Effector CD4-positive, alpha-beta T cell (primary cell): ENCODE measurements around the gene TOP3A.
"Not testable (repeated sequence)": the region's sequence is repeated elsewhere in the genome, so short reads cannot be mapped to it uniquely, and the experiment has no call there.

Experiments used
- DNase-seq: peaks from one replicate; pipeline ENCODE4 v3.0.0-alpha.2; 2020

Gene TOP3A

DNA sequence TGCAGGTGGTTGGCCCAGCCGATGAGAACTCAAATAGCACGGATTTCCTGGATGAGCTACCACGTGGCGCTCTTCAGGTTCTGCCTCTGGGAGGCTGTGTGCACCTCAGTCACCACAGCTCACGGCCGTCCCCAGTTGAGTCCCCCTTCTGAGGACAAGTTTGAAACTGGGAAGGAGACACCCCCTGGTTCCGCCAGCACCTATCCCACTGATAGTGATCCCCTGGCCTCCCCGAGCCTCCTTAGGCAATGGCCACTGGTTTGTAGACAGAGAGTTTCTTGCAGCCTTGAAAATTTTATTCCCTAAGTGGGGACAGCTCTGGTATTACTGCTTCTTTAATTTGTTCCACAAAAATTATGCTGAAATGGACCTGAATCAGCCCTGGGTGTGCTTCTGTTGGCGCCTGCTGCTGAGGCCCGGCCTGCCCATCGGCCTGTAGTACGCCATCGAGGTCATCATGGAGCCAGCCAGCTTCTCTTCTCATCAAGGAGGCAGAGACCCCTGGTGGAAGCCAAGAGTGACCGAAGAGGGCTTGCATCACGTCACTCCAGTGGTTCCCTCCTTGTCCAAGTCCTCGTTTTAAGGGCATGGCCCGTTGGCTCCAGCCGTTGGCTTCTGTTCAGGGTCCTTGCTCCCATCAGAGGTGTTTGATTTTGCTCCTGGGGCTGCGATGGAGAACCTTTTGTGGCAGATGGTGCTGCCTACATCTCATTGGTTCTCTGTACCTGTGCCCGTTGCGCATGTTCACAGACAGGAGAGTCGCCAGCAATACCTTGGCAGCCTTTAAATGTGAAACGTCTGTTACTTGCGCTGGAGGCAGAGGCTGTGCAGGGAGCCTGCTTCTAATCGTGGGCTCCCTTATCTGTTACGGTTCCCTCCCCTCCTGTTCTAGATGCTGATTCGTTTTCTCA, 9.6 kb upstream of the TOP3A start:
- DNase-seq: no peak

DNA sequence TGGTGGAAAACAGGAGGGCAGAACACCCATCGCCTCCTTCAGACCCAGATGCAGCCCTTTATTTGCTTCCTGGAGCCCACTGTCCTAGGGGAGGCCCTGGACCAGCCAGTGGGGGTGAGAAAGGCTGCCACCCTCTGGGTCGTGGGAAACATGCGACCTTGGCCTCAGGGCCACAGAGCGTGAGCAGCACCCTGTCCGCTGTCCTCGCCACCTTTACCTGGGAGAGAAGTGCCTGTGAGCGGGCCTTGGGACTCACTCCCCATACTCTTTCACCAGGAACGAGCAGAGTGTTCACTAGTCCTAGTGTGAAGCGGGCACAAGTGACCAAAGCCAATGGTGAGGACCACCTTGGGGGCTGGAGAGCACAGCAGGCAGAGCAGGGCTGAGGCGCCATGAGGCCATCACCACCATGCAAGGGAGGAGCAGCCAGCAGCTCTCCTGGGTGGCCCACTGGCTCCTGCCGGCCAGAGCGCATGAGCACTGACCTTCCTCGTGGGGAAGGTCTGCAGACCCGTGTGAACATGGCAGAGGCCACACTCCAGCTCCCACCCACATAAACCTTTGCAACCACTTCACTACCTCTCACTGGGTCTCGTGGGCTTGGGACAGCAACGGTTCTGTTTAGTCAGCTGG, 8.8 kb upstream of the TOP3A start:
- DNase-seq: no peak

GRCh38 chr17:18323007-18323406, 8.2 kb upstream of the TOP3A start:
- DNase-seq: no peak

- no peak for DNase-seq
Observed at GRCh38 chr17:18322522-18322921, 7.7 kb upstream of the TOP3A start.

DNA sequence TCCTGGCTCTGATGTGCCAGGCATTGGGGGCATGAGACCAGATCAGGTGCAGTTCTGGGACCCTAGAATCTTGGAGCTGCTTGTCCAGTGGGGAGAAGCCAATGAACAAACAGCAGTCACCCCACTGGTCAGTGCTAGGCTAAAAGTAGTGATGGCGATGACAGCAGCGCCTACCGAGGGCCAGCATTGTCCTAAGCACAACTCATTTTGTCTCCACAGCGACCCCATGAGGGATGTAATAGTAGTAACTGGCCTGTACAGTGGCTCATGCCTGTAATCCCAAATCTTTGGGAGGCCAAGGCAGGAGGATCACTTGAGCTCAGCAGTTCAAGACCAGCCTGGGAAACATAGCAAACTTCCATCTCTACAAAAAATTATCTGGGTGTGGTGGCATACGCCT, 6.5 kb upstream of the TOP3A start:
- DNase-seq: no peak

- no peak for DNase-seq
Observed at GRCh38 chr17:18320301-18320700, 5.5 kb upstream of the TOP3A start.

GRCh38 chr17:18319604-18320256, 4.9 kb upstream of the TOP3A start:
- no peak for DNase-seq

GRCh38 chr17:18318771-18319450, 4.1 kb upstream of the TOP3A start:
- DNase-seq: no peak

GRCh38 chr17:18318117-18318516, 3.3 kb upstream of the TOP3A start:
- no peak for DNase-seq

GRCh38 chr17:18315961-18316360, 1.2 kb upstream of the TOP3A start:
- no peak for DNase-seq

DNA sequence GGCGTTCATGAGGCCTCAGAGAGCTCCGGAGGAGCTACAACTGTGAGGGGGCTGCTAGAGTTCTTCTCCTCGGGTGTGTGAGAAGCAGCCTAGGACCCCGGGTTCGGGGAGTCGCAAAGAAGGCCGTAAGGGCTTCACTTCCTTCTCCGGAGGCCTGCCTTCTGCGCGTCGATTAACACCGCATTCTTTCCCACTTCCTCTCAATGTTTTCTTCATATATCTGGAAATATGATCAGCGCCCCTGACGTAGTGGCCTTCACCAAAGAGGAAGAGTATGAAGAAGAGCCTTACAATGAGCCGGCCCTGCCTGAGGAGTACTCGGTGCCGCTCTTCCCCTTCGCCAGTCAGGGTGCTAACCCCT, 748 bp upstream of the TOP3A start:
- peak; percentile 14 for DNase-seq

DNA sequence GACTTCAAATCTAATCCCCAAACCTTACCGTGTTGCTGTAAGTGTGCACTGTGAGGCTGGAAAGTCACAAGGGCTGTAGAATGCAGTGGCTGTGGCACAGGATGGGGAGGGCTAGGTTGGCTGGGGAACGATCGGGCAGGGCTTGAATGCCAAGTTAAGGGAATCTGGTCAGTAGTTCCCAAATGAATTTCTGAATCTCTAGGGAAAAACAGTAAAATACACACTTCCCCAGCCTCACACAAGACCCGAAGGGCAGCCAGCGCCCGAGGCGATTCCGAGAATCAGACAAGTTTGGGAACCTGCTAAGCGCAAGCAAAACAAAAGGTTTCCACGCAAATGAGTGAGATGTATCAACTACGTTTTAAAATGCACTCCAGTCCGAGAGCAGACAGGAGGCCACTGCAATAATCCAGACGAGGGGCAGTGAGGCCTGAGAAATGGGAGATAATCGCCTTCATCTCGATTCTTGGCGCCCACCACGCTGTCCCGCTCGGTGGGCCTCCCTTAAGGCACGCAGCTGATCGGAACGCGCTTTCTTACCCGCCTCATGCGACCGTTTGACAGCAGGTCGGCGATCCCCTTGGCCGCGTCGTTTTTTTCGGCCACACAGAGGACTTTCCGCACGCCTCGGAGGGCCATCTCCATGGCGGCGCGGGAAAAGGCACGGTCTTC, 599 bp downstream of the TOP3A start:
- no peak for DNase-seq

GRCh38 chr17:18309202-18309601, 5.6 kb downstream of the TOP3A start:
- DNase-seq: no peak

DNA sequence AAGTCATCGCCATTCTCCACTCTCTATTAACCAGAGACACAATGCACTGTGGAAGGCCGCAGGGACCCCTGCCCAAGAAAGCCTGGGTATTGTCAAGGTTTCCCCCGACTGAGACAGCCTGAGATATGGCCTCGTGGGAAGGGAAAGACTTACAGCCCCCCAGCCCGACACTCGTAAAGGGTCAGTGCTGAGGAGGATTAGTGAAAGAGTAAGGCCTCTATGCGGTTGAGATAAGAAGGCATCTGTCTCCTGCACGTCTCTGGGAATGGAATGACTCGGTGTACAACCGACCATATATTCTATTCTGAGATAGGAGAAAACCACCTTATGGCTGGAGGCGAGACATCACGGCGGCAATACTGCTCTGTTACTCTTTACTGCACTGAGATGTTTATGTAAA, 11.6 kb downstream of the TOP3A start:
- DNase-seq: not testable (repeated sequence)

GRCh38 chr17:18300725-18301480, 13.9 kb downstream of the TOP3A start:
- no peak for DNase-seq

GRCh38 chr17:18298061-18298460, 16.7 kb downstream of the TOP3A start:
- not testable (repeated sequence) for DNase-seq

- DNase-seq: no peak
Observed at GRCh38 chr17:18291718-18292540, 22.9 kb downstream of the TOP3A start.

DNA sequence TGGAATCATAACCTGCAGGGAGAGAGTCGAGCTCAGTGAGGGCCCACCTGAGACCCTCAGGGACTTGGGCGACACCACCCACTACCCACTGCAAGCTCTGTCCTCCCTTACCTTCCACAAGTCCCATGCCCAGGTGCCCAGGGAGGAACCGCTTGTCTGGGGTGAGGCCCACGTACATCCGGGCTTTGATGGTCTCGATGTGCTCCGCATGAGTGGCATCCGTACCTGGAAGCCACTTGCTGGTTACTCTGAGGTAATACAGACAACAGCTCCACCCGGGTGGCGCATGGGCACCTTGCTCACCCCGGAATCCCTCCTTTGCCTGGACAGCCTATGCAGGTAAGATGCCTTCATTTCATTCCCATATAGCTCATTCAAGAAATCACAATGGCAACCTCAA, 29.5 kb downstream of the TOP3A start:
- DNase-seq: no peak

GRCh38 chr17:18281788-18282187, 33.0 kb downstream of the TOP3A start:
- no peak for DNase-seq

DNA sequence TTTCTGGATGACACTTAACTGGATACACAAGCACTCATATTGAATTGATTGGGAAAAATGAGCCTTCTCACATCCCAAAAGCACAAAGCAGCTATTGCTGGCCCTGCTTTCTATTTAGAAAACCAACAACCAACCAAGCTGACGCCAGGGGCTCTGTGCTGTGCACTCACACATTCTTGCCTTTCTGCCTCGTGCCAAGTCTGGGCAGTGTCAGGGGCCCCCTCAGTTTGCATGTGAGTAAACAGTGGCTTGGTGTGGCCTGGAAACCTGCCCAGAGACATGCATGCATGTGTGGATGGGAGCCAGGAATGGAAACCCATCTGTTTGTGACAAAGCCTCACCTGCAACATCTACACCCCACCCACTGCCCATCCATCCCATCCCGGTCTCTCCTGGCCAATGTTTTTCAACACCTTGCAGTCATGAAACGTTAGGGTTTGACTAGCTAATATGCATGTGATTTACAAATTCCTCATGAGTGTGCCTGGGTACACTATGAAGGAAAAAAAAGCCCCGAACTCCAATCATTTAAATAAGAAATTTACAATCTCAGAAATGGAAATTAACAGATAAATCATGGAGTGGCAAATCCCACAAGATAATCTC, 33.9 kb downstream of the TOP3A start:
- DNase-seq: no peak

DNA sequence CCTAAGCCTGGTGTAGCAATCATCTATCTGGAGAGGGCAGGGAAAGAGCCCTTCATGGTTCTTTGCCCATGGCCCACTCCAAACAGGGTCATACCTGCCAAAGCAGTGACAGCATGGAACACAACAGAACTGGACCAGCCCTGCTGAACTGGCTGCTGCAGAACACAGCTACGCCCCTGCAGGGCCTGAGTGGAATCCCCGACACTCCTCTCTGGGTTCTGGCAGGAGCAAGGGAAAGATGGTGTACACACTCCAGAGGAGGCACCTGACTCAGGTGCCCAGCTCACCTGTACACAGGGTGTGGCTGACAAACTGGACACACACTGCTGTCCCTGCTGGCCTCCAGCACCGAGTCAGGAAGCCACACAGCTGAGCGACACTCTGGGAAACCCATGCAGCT, 34.5 kb downstream of the TOP3A start:
- no peak for DNase-seq
